Choroid plexus epithelial cell (primary cell): Measurements from ENCODE around the gene EIF4E3.

Experiments
- DNase-seq: peaks from one replicate; pipeline ENCODE4 v3.0.0-alpha.2; 2010; ENCODE audit warnings: low read depth
- H3K4me3 ChIP-seq: 2 replicates; pipeline ENCODE4 v1.5.1; 2011; ENCODE audit warnings: low read depth, mild to moderate bottlenecking, control low read depth, low read length, moderate library complexity
- TF ChIP-seq, protein P1 (sequence below): conservative IDR thresholded peaks from 2 replicates; pipeline ENCODE4 v1.5.1; 2011; ENCODE audit warnings: low read depth, mild to moderate bottlenecking, control low read depth, inconsistent platforms, low read length, moderate library complexity

EIF4E3 gene

GRCh38 chr3:71734881-71735280, 9.7 kb upstream of the EIF4E3 start:
- no peak overlapping the region for H3K4me3 ChIP-seq
- TF ChIP-seq, protein P1, sequence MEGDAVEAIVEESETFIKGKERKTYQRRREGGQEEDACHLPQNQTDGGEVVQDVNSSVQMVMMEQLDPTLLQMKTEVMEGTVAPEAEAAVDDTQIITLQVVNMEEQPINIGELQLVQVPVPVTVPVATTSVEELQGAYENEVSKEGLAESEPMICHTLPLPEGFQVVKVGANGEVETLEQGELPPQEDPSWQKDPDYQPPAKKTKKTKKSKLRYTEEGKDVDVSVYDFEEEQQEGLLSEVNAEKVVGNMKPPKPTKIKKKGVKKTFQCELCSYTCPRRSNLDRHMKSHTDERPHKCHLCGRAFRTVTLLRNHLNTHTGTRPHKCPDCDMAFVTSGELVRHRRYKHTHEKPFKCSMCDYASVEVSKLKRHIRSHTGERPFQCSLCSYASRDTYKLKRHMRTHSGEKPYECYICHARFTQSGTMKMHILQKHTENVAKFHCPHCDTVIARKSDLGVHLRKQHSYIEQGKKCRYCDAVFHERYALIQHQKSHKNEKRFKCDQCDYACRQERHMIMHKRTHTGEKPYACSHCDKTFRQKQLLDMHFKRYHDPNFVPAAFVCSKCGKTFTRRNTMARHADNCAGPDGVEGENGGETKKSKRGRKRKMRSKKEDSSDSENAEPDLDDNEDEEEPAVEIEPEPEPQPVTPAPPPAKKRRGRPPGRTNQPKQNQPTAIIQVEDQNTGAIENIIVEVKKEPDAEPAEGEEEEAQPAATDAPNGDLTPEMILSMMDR, result no peak
- DNase-seq, result no peak

DNA sequence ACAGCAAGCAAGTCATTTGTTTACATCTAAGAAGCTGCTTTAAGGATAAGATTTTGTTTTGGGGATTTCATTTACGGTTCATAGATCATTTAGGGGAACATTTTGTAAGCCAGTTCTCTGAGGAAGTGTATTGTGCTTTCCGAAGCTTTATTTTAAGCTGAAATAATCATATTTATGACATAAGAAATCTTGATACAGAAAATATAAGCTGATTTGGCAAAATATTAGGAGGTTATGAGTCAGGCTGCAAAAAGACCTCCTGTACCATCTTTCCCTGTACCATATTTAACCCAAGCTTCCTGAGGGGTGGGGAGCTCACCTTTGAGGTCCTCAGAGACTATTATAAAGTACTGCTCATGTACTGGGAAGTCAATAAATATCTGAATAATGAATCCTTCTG, 8.1 kb upstream of the EIF4E3 start:
- H3K4me3 ChIP-seq, result no peak overlapping the region
- TF ChIP-seq, protein P1, result no peak
- DNase-seq, result no peak

GRCh38 chr3:71732637-71733036, 7.4 kb upstream of the EIF4E3 start:
- DNase-seq, result no peak
- TF ChIP-seq, protein P1, result no peak
- no peak overlapping the region for H3K4me3 ChIP-seq

GRCh38 chr3:71728632-71729342, 3.6 kb upstream of the EIF4E3 start:
- no peak for DNase-seq
- no peak overlapping the region for H3K4me3 ChIP-seq
- TF ChIP-seq, protein P1, result no peak

- TF ChIP-seq, protein P1, result no peak
- DNase-seq, result no peak
- H3K4me3 ChIP-seq, result no peak overlapping the region
These were observed 944 bp upstream of the EIF4E3 start for GRCh38 chr3:71726146-71726545.

- no peak for DNase-seq
- TF ChIP-seq, protein P1, result no peak
- peak overlapping the region; percentile 70 for H3K4me3 ChIP-seq
These were observed 475 bp downstream of the EIF4E3 start for GRCh38 chr3:71724584-71725270.

DNA sequence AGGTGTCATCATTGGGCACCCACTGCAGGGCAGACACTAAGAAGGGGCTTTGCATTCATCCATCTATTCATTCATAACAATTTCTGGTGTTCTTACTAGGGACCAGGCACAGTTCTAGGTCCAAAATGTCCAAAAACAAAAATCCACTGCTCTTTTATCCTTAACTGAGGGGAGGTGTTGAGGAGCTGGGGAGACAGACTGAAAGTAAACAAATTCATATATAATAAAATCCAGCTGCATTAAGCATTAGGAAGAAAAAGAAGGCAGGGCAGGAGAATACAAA, 1.1 kb downstream of the EIF4E3 start:
- H3K4me3 ChIP-seq, result peak overlapping the region; percentile 70
- TF ChIP-seq, protein P1, result no peak
- no peak for DNase-seq
